SK-N-MC (cell line): ENCODE results near the gene TUBD1.

Experiments
- EZH2 ChIP-seq: fragments of 200-600 bp; sonication (generic); IDR thresholded peaks from one replicate; pipeline ENCODE4 v1.6.1; 2017; ENCODE audit warnings: antibody characterized with exemption
- FOXP2 ChIP-seq: optimal IDR thresholded peaks from 2 replicates; pipeline ENCODE3; 2011; ENCODE audit warnings: mild to moderate bottlenecking, moderate library complexity; ENCODE audit not compliant: insufficient read depth; ENCODE audit errors: extremely low read length, control extremely low read depth
- POLR2AphosphoS5 ChIP-seq: IDR thresholded peaks from 2 replicates; pipeline ENCODE4 v1.6.1; 2012; ENCODE audit warnings: mild to moderate bottlenecking, low read depth, low read length, borderline replicate concordance

DNA sequence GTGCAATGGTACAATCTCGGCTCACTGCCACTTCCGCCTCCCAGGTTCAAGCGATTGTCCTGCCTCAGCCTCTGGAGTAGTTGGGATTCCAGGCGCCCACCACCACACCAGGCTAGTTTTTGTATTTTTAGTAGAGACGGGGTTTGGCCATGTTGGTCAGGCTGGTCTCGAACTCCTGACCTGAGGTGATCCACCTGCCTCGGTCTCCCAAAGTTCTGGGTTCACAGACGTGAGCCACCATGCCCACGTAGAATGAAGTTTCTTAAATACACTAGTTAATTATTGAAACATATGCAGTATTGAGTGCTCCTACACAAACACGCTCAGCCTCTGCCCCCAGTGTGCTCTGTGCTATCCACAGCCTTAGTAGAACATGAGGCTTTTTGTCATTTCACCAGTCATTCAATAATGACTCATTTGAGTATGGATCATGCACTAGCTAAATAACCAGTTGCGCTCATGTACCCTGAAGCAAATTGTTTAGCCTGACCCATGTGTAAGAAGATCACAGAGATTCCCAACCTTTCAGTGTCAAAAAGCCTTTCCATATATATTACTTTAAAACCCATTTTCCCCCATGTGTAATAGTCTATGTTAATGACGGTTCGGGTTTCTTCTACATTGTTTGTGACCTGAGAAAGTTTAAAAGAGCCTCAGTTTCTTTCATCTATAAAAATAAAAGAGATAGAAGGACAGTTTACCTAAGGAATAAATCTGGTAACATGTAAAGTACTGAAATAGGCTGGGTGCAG lies 49.7 kb downstream of the TUBD1 start:
- TF ChIP-seq POLR2AphosphoS5: no peak
- TF ChIP-seq EZH2: no peak
- no peak for TF ChIP-seq FOXP2
